ENCODE measurements around the gene RTP2.

- TF ChIP-seq POLR2AphosphoS5 (IDR thresholded peaks at IDR 0.05; ENCODE audit: insufficient read depth, low read depth, low read length) (no peak), MYC (IDR thresholded peaks at IDR 0.05; ENCODE audit: low read depth, low read length) (no peak), POLR2A (IDR thresholded peaks at IDR 0.05; ENCODE audit: low read depth, low read length) (no peak), FOS (IDR thresholded peaks at IDR 0.05; ENCODE audit: borderline replicate concordance, insufficient read depth, low read length) (no peak), EZH2 (IDR thresholded peaks at IDR 0.05; ENCODE audit: borderline replicate concordance, low read depth, low read length, severe bottlenecking) (no peak)
- TF ChIP-seq, protein P1, sequence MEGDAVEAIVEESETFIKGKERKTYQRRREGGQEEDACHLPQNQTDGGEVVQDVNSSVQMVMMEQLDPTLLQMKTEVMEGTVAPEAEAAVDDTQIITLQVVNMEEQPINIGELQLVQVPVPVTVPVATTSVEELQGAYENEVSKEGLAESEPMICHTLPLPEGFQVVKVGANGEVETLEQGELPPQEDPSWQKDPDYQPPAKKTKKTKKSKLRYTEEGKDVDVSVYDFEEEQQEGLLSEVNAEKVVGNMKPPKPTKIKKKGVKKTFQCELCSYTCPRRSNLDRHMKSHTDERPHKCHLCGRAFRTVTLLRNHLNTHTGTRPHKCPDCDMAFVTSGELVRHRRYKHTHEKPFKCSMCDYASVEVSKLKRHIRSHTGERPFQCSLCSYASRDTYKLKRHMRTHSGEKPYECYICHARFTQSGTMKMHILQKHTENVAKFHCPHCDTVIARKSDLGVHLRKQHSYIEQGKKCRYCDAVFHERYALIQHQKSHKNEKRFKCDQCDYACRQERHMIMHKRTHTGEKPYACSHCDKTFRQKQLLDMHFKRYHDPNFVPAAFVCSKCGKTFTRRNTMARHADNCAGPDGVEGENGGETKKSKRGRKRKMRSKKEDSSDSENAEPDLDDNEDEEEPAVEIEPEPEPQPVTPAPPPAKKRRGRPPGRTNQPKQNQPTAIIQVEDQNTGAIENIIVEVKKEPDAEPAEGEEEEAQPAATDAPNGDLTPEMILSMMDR (IDR thresholded peaks at IDR 0.05; ENCODE audit: extremely low read depth in 1 of 2, insufficient read depth in 1 of 2, low read depth in 1 of 2, low read length in 2 of 2), result no peak
Measured at GRCh38 chr3:187729598-187729997, 27.2 kb upstream of the RTP2 start.
